ENCODE measurements around the gene PTPN11. TPM values are rescaled to one million over a fixed set of nuclear protein-coding genes. Genes with fewer than 3 reads are reported as not detected.
"Not testable (repeated sequence)": the region's sequence is repeated elsewhere in the genome, so short reads cannot be mapped to it uniquely, and the experiment has no call there.

PTPN11 gene
- total RNA-seq, 1 experiment from 2014 or later: 121 TPM

GRCh38 chr12:112386726-112387125 lies 32.0 kb upstream of the PTPN11 start:
- H3K27ac ChIP-seq (ENCODE audit: low read length): no peak overlapping the region
- H3K36me3 ChIP-seq (ENCODE audit: low read depth, low read length): no peaks in the 10 kb centered on the region
- TF ChIP-seq EZH2 (IDR thresholded peaks at IDR 0.05; ENCODE audit: low read length, unreplicated experiment) (no peak), CTCF (conservative IDR thresholded peaks at IDR 0.05; ENCODE audit: low read depth, low read length) (no peak), EZH2phosphoT487 (IDR thresholded peaks at IDR 0.05; ENCODE audit: borderline replicate concordance, low read length) (no peak)
- peaks cover 3% of the 10 kb centered on the region; the same call in 1 of the 2 replicates for H3K79me2 ChIP-seq (ENCODE audit: low read length)
- POLR2A ChIA-PET (ENCODE audit: unreplicated experiment): no interaction called here
- no peaks in the 10 kb centered on the region for H3K9me2 ChIP-seq (replicated peaks; ENCODE audit: low read length)
- no peak for DNase-seq
- no peak overlapping the region for H3K9ac ChIP-seq (ENCODE audit: low read length)
- no peaks in the 10 kb centered on the region for H3K9me3 ChIP-seq (ENCODE audit: low read length)
- H3K27me3 ChIP-seq (ENCODE audit: low read length): no peaks in the 10 kb centered on the region
- no peaks in the 10 kb centered on the region for H4K20me1 ChIP-seq (ENCODE audit: low read length)
- ATAC-seq: no peak
- H3F3A ChIP-seq (ENCODE audit: low read length, unreplicated experiment): no peaks in the 10 kb centered on the region
- H3K4me3 ChIP-seq (ENCODE audit: low read length): no peak overlapping the region
- H3K4me2 ChIP-seq (ENCODE audit: low read length): no peak overlapping the region
- peak overlapping the region; percentile 84 for H2AFZ ChIP-seq (ENCODE audit: low read length)
- CTCF ChIA-PET: interaction anchor here (1.0 to 2.4 kb wide), 5 partner anchors 12 to 274 kb away, joined by 3 to 31 read pairs (median 6); no protein-coding TSS in a partner anchor
- no TSS peak for BruUV-seq (replicated peaks)
- peaks cover 5% of the 10 kb centered on the region; the same call in 1 of the 2 replicates for H3K4me1 ChIP-seq (ENCODE audit: insufficient read depth, low read length)
- intact Hi-C loops (cut with micrococcal nuclease): loop anchor here (1.0 to 10.0 kb wide), 4 partner anchors 92 to 372 kb away; partner anchors contain the start of genes ERP29 and TMEM116

GRCh38 chr12:112389228-112389627 lies 29.5 kb upstream of the PTPN11 start:
- DNase-seq (peak; percentile 40), ATAC-seq (no peak)
- Histone ChIP-seq H3K4me2 (ENCODE audit: low read length) (no peak overlapping the region), H3K9ac (ENCODE audit: low read length) (no peak overlapping the region), H2AFZ (ENCODE audit: low read length) (no peak overlapping the region), H3K36me3 (ENCODE audit: low read depth, low read length) (no peaks in the 10 kb centered on the region), H3F3A (ENCODE audit: low read length, unreplicated experiment) (no peaks in the 10 kb centered on the region), H3K9me2 (replicated peaks; ENCODE audit: low read length) (no peaks in the 10 kb centered on the region), H3K27ac (ENCODE audit: low read length) (no peak overlapping the region), H4K20me1 (ENCODE audit: low read length) (no peaks in the 10 kb centered on the region), H3K27me3 (ENCODE audit: low read length) (no peaks in the 10 kb centered on the region), H3K4me3 (ENCODE audit: low read length) (no peak overlapping the region), H3K4me1 (ENCODE audit: insufficient read depth, low read length) (no peaks in the 10 kb centered on the region), H3K79me2 (ENCODE audit: low read length) (no peaks in the 10 kb centered on the region), H3K9me3 (ENCODE audit: low read length) (no peaks in the 10 kb centered on the region)
- no TSS peak for BruUV-seq (replicated peaks)
- CTCF ChIA-PET: interaction anchor here (1.1 kb wide), 1 partner anchor 191 kb away, joined by 4 read pairs; no protein-coding TSS in a partner anchor
- POLR2A ChIA-PET (ENCODE audit: unreplicated experiment): no interaction called here
- TF ChIP-seq EZH2 (IDR thresholded peaks at IDR 0.05; ENCODE audit: low read length, unreplicated experiment) (no peak), CTCF (conservative IDR thresholded peaks at IDR 0.05; ENCODE audit: low read depth, low read length) (no peak), EZH2phosphoT487 (IDR thresholded peaks at IDR 0.05; ENCODE audit: borderline replicate concordance, low read length) (no peak)
- intact Hi-C loops (cut with micrococcal nuclease): loop anchor here (10.0 kb wide), 1 partner anchor 374 kb away; the partner anchor contains the start of genes ERP29 and TMEM116

- ATAC-seq; DNase-seq; H3K79me2 ChIP-seq (ENCODE audit: low read length); H3K4me3 ChIP-seq (ENCODE audit: low read length); H3K36me3 ChIP-seq (ENCODE audit: low read depth, low read length); H3K4me2 ChIP-seq (ENCODE audit: low read length); H3K27me3 ChIP-seq (ENCODE audit: low read length); H3F3A ChIP-seq (ENCODE audit: low read length, unreplicated experiment); H3K9me3 ChIP-seq (ENCODE audit: low read length); POLR2A ChIA-PET (ENCODE audit: unreplicated experiment); H3K27ac ChIP-seq (ENCODE audit: low read length); H3K4me1 ChIP-seq (ENCODE audit: insufficient read depth, low read length); H2AFZ ChIP-seq (ENCODE audit: low read length); BruUV-seq (replicated peaks); H4K20me1 ChIP-seq (ENCODE audit: low read length); H3K9ac ChIP-seq (ENCODE audit: low read length); H3K9me2 ChIP-seq (replicated peaks; ENCODE audit: low read length): not testable (repeated sequence)
- intact Hi-C loops (cut with micrococcal nuclease): loop anchor here (10.0 kb wide), 1 partner anchor 375 kb away; the partner anchor contains the start of genes ERP29 and TMEM116
- CTCF ChIA-PET: interaction anchor here (1.1 kb wide), 1 partner anchor 192 kb away, joined by 4 read pairs; no protein-coding TSS in a partner anchor
Observed at GRCh38 chr12:112389922-112390654, 28.7 kb upstream of the PTPN11 start.

Data from PC-3 (cell line).